ENCODE measurements around the gene MYG1. TPM values are rescaled to one million over a fixed set of nuclear protein-coding genes. Genes with fewer than 3 reads are reported as not detected.

MYG1 gene
- total RNA-seq, 1 experiment from 2014 or later: 32.4 TPM

GRCh38 chr12:53344824-53345485 is 45.5 kb downstream of the MYG1 start:
- no TSS peak for BruUV-seq (replicated peaks)
- Mint-ChIP-seq H3K4me3 (ENCODE audit: low read depth, unreplicated experiment) (peak overlapping the region; percentile 85), H3K4me1 (ENCODE audit: low read depth, unreplicated experiment) (no peaks in the 10 kb centered on the region), H3K9me3 (ENCODE audit: low read depth, unreplicated experiment) (no peaks in the 10 kb centered on the region), H3K36me3 (ENCODE audit: insufficient read depth, unreplicated experiment) (peaks cover 6% of the 10 kb centered on the region), H3K27me3 (ENCODE audit: unreplicated experiment) (peaks cover 58% of the 10 kb centered on the region), H3K27ac (ENCODE audit: unreplicated experiment) (peak overlapping the region; percentile 40)
- intact Hi-C loops (cut with micrococcal nuclease; ENCODE audit: unreplicated experiment): no loop called here
- TF ChIP-seq CTCF (IDR thresholded peaks at IDR 0.05; ENCODE audit: unreplicated experiment): peak; percentile 43
- peak; percentile 69 for DNase-seq
- CTCF ChIA-PET: interaction anchor here (0.7 to 2.4 kb wide), 11 partner anchors 15 to 291 kb away, joined by 3 to 15 read pairs (median 5); partner anchors contain the start of genes AAAS and MYG1

- no peak for DNase-seq
- TF ChIP-seq CTCF (IDR thresholded peaks at IDR 0.05; ENCODE audit: unreplicated experiment): no peak
- peaks cover 6% of the 10 kb centered on the region for H3K36me3 Mint-ChIP-seq (ENCODE audit: insufficient read depth, unreplicated experiment)
- no peaks in the 10 kb centered on the region for H3K4me1 Mint-ChIP-seq (ENCODE audit: low read depth, unreplicated experiment)
- no TSS peak for BruUV-seq (replicated peaks)
- CTCF ChIA-PET: interaction anchor here (0.5 to 2.4 kb wide), 8 partner anchors 16 to 83 kb away, joined by 3 to 15 read pairs (median 5); partner anchors contain the start of genes AAAS and MYG1
- peak overlapping the region; percentile 85 for H3K4me3 Mint-ChIP-seq (ENCODE audit: low read depth, unreplicated experiment)
- peak overlapping the region; percentile 40 for H3K27ac Mint-ChIP-seq (ENCODE audit: unreplicated experiment)
- intact Hi-C loops (cut with micrococcal nuclease; ENCODE audit: unreplicated experiment): no loop called here
- H3K9me3 Mint-ChIP-seq (ENCODE audit: low read depth, unreplicated experiment): no peaks in the 10 kb centered on the region
- peaks cover 51% of the 10 kb centered on the region for H3K27me3 Mint-ChIP-seq (ENCODE audit: unreplicated experiment)
Observed at GRCh38 chr12:53345486-53346188, 46.1 kb downstream of the MYG1 start.

- intact Hi-C loops (cut with micrococcal nuclease; ENCODE audit: unreplicated experiment): no loop called here
- BruUV-seq (replicated peaks): no TSS peak
- Mint-ChIP-seq H3K9me3 (ENCODE audit: low read depth, unreplicated experiment) (no peaks in the 10 kb centered on the region), H3K4me1 (ENCODE audit: low read depth, unreplicated experiment) (no peaks in the 10 kb centered on the region), H3K27me3 (ENCODE audit: unreplicated experiment) (peaks cover 42% of the 10 kb centered on the region), H3K36me3 (ENCODE audit: insufficient read depth, unreplicated experiment) (peaks cover 6% of the 10 kb centered on the region), H3K27ac (ENCODE audit: unreplicated experiment) (no peak overlapping the region), H3K4me3 (ENCODE audit: low read depth, unreplicated experiment) (no peak overlapping the region)
- DNase-seq: no peak
- CTCF ChIA-PET: no interaction called here
- no peak for TF ChIP-seq CTCF (IDR thresholded peaks at IDR 0.05; ENCODE audit: unreplicated experiment)
Observed at GRCh38 chr12:53346491-53346890, 47.0 kb downstream of the MYG1 start.

- TF ChIP-seq CTCF (IDR thresholded peaks at IDR 0.05; ENCODE audit: unreplicated experiment): no peak
- H3K27ac Mint-ChIP-seq (ENCODE audit: unreplicated experiment): no peak overlapping the region
- intact Hi-C loops (cut with micrococcal nuclease; ENCODE audit: unreplicated experiment): no loop called here
- no TSS peak for BruUV-seq (replicated peaks)
- no peak for DNase-seq
- H3K27me3 Mint-ChIP-seq (ENCODE audit: unreplicated experiment): peaks cover 28% of the 10 kb centered on the region
- H3K9me3 Mint-ChIP-seq (ENCODE audit: low read depth, unreplicated experiment): no peaks in the 10 kb centered on the region
- no peak overlapping the region for H3K4me3 Mint-ChIP-seq (ENCODE audit: low read depth, unreplicated experiment)
- CTCF ChIA-PET: interaction anchor here (1.3 to 1.5 kb wide), 2 partner anchors 22 to 74 kb away, joined by 4 read pairs; no protein-coding TSS in a partner anchor
- peaks cover 7% of the 10 kb centered on the region for H3K4me1 Mint-ChIP-seq (ENCODE audit: low read depth, unreplicated experiment)
- H3K36me3 Mint-ChIP-seq (ENCODE audit: insufficient read depth, unreplicated experiment): peaks cover 6% of the 10 kb centered on the region
Observed at GRCh38 chr12:53347905-53348304, 48.4 kb downstream of the MYG1 start.

Measured in Calu3 (cell line).